Adrenal gland (tissue), 5 donors: ENCODE data around the gene RAD51.

Experiments
- POLR2A ChIP-seq, 2 donors: fragments of 450-650 bp; IDR thresholded peaks; one replicate each; pipeline ENCODE4 v1.6.1; 2017; ENCODE audit warnings: antibody characterized with exemption in 2 of 2, mild to moderate bottlenecking in 2 of 2, moderate library complexity in 1 of 2
- TF ChIP-seq, protein P1 (sequence below), 6 experiments: fragments of 450-650 bp in 4 of 6; fragments of 200-600 bp in 2 of 6; sonication (generic) in 1 of 6; IDR thresholded peaks; 1 replicate in 5 of 6; 2 replicates in 1 of 6; pipeline versions ENCODE4 v1.5.1 to v1.8.0; 2016 to 2021; ENCODE audit warnings: antibody characterized with exemption in 6 of 6, mild to moderate bottlenecking in 2 of 6, moderate library complexity in 1 of 6
- donor health status: DM: no; HTN: no; CAD: no.

DNA sequence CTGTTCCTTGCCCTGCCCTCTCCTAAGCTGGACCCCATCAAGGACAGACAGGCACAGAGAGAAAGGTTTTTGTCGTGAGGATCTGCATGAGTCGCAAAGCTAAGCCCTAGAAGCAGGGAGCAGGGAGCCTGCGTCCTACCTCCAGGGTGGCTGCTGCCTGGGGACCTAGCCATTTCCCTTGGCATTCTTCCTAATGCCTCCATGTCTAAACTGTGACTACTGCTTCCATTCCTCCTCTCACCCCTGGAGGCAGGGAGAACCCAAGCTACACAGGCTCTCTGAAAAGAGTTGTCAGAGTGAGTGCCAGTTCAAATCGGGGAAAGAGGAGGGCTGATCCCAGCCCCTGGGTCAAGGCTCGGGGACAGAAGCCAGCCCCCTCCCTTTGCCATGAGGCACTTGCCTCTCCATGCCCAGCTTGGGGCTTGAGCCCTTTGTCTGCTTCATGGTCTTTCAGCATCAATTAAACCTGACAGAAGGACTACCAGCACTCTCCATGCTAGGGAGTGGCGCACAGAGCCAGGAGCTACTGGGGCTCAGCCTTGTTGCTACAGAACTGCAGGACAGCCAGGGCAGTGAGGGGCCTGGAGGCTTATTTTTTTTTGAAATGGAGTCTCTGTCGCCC lies 71.3 kb downstream of the RAD51 start:
- TF ChIP-seq, protein P1, sequence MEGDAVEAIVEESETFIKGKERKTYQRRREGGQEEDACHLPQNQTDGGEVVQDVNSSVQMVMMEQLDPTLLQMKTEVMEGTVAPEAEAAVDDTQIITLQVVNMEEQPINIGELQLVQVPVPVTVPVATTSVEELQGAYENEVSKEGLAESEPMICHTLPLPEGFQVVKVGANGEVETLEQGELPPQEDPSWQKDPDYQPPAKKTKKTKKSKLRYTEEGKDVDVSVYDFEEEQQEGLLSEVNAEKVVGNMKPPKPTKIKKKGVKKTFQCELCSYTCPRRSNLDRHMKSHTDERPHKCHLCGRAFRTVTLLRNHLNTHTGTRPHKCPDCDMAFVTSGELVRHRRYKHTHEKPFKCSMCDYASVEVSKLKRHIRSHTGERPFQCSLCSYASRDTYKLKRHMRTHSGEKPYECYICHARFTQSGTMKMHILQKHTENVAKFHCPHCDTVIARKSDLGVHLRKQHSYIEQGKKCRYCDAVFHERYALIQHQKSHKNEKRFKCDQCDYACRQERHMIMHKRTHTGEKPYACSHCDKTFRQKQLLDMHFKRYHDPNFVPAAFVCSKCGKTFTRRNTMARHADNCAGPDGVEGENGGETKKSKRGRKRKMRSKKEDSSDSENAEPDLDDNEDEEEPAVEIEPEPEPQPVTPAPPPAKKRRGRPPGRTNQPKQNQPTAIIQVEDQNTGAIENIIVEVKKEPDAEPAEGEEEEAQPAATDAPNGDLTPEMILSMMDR (IDR thresholded peaks at IDR 0.05) = no peak
- no peak for TF ChIP-seq POLR2A (IDR thresholded peaks at IDR 0.05)
